MM.1S (cell line): ENCODE results near the gene CACNB2.

Experiments
- DNase-seq: peaks from one replicate; pipeline ENCODE4 v3.0.0-alpha.2; 2015
- H2AFZ ChIP-seq: fragments of 300-600 bp; sonication (generic); 2 replicates; pipeline ENCODE4 v1.6.0; 2016; ENCODE audit warnings: antibody characterized with exemption, low read length
- H3F3A ChIP-seq: fragments of 300-600 bp; sonication (generic); 2 replicates; pipeline ENCODE4 v1.6.1; 2016; ENCODE audit warnings: mild to moderate bottlenecking, antibody characterized with exemption, low read length, moderate library complexity, mixed read lengths; ENCODE audit not compliant: insufficient read depth
- H3K27ac ChIP-seq: fragments of 300-600 bp; sonication (generic); 2 replicates; pipeline ENCODE4 v1.5.1; 2016; ENCODE audit warnings: mild to moderate bottlenecking, low read length
- H3K27me3 ChIP-seq: fragments of 300-600 bp; sonication (generic); replicated peaks from 2 replicates; pipeline ENCODE4 v1.6.0; 2016; ENCODE audit warnings: low read length; ENCODE audit not compliant: insufficient read depth
- H3K36me3 ChIP-seq: fragments of 300-600 bp; sonication (generic); replicated peaks from 2 replicates; pipeline ENCODE4 v1.6.1; 2016; ENCODE audit warnings: mild to moderate bottlenecking, low read length, mixed read lengths; ENCODE audit not compliant: insufficient read depth
- H3K4me1 ChIP-seq: fragments of 300-600 bp; sonication (generic); 2 replicates; pipeline ENCODE4 v1.6.1; 2016; ENCODE audit warnings: low read length, mixed read lengths
- H3K4me2 ChIP-seq: fragments of 300-600 bp; sonication (generic); 2 replicates; pipeline ENCODE4 v1.6.0; 2016; ENCODE audit warnings: low read depth, low read length
- H3K4me3 ChIP-seq: fragments of 300-600 bp; sonication (generic); 2 replicates; pipeline ENCODE4 v1.5.1; 2016; ENCODE audit warnings: low read length, mixed read lengths
- H3K79me2 ChIP-seq: fragments of 300-600 bp; sonication (generic); 2 replicates; pipeline ENCODE4 v1.6.1; 2016; ENCODE audit warnings: mixed run types, low read length, mixed read lengths
- H3K9ac ChIP-seq: fragments of 300-600 bp; sonication (generic); 2 replicates; pipeline ENCODE4 v1.6.1; 2016; ENCODE audit warnings: low read length, mixed read lengths
- H3K9me2 ChIP-seq: fragments of 300-600 bp; sonication (generic); replicated peaks from 2 replicates; pipeline ENCODE4 v1.6.1; 2016; ENCODE audit warnings: mild to moderate bottlenecking, low read length, mixed read lengths; ENCODE audit not compliant: insufficient read depth
- H3K9me3 ChIP-seq: fragments of 300-600 bp; sonication (generic); replicated peaks from 2 replicates; pipeline ENCODE4 v1.6.1; 2016; ENCODE audit warnings: mild to moderate bottlenecking, low read length, mixed read lengths; ENCODE audit not compliant: insufficient read depth
- H4K20me1 ChIP-seq: fragments of 300-600 bp; sonication (generic); 2 replicates; pipeline ENCODE4 v1.6.1; 2016; ENCODE audit warnings: mild to moderate bottlenecking, low read length, moderate library complexity, mixed read lengths; ENCODE audit not compliant: insufficient read depth
- CTCF ChIP-seq: fragments of 300-600 bp; sonication (generic); IDR thresholded peaks from 2 replicates; pipeline ENCODE4 v1.5.1; 2016; ENCODE audit warnings: antibody characterized with exemption, low read length, mixed read lengths
- EZH2 ChIP-seq: fragments of 300-600 bp; sonication (generic); optimal IDR thresholded peaks from 2 replicates; pipeline ENCODE3; 2017; ENCODE audit warnings: low read depth, mild to moderate bottlenecking, antibody characterized with exemption, low read length, mixed read lengths
- EZH2phosphoT487 ChIP-seq: fragments of 300-600 bp; sonication (generic); IDR thresholded peaks from 2 replicates; pipeline ENCODE4 v1.6.1; 2018; ENCODE audit warnings: antibody characterized with exemption, low read length

CACNB2 gene

GRCh38 chr10:18279173-18279572 lies 138.9 kb downstream of the CACNB2 start:
- TF ChIP-seq EZH2: no peak
- no peak for TF ChIP-seq CTCF
- TF ChIP-seq EZH2phosphoT487: no peak
- DNase-seq: no peak
- no peaks in the 10 kb centered on the region for H3K9me3 ChIP-seq
- no peaks in the 10 kb centered on the region for H3F3A ChIP-seq
- H3K4me1 ChIP-seq: no peaks in the 10 kb centered on the region
- no peak overlapping the region for H2AFZ ChIP-seq
- H3K4me2 ChIP-seq: no peak overlapping the region
- no peaks in the 10 kb centered on the region for H3K27me3 ChIP-seq
- H3K4me3 ChIP-seq: no peak overlapping the region
- H3K79me2 ChIP-seq: no peaks in the 10 kb centered on the region
- H3K36me3 ChIP-seq: no peaks in the 10 kb centered on the region
- no peaks in the 10 kb centered on the region for H4K20me1 ChIP-seq
- H3K9me2 ChIP-seq: no peaks in the 10 kb centered on the region
- no peak overlapping the region for H3K27ac ChIP-seq
- H3K9ac ChIP-seq: no peak overlapping the region

- Histone ChIP-seq H3K4me3 (no peak overlapping the region), H3K36me3 (no peaks in the 10 kb centered on the region), H3K9me2 (no peaks in the 10 kb centered on the region), H2AFZ (no peak overlapping the region), H3F3A (no peaks in the 10 kb centered on the region), H3K9ac (no peak overlapping the region), H3K9me3 (no peaks in the 10 kb centered on the region), H4K20me1 (no peaks in the 10 kb centered on the region), H3K4me2 (no peak overlapping the region), H3K27ac (no peak overlapping the region), H3K79me2 (no peaks in the 10 kb centered on the region), H3K4me1 (no peaks in the 10 kb centered on the region), H3K27me3 (no peaks in the 10 kb centered on the region)
- DNase-seq: no peak
- TF ChIP-seq EZH2 (no peak), EZH2phosphoT487 (no peak), CTCF (no peak)
These were observed 141.9 kb downstream of the CACNB2 start for GRCh38 chr10:18282094-18282493.

GRCh38 chr10:18290651-18291313 lies 150.6 kb downstream of the CACNB2 start:
- no peaks in the 10 kb centered on the region for H3K4me1 ChIP-seq
- H3K27me3 ChIP-seq: no peaks in the 10 kb centered on the region
- no peak for DNase-seq
- H3K9ac ChIP-seq: no peak overlapping the region
- no peaks in the 10 kb centered on the region for H3K9me3 ChIP-seq
- no peaks in the 10 kb centered on the region for H4K20me1 ChIP-seq
- no peaks in the 10 kb centered on the region for H3F3A ChIP-seq
- no peak overlapping the region for H2AFZ ChIP-seq
- TF ChIP-seq EZH2phosphoT487 (no peak), CTCF (no peak), EZH2 (no peak)
- no peak overlapping the region for H3K4me3 ChIP-seq
- H3K79me2 ChIP-seq: no peaks in the 10 kb centered on the region
- H3K9me2 ChIP-seq: no peaks in the 10 kb centered on the region
- H3K27ac ChIP-seq: no peak overlapping the region
- H3K36me3 ChIP-seq: no peaks in the 10 kb centered on the region
- H3K4me2 ChIP-seq: no peak overlapping the region
